Gastrocnemius medialis (tissue), 4 donors: ENCODE measurements around the gene ZPLD1. TPM values are rescaled to one million over a fixed set of nuclear protein-coding genes. Genes with fewer than 3 reads are reported as not detected.

Source experiments
- ATAC-seq, 2 donors: fragments of 150-250 bp; one replicate each; pipeline ENCODE4 v1.9.1; 2016
- DNase-seq, 2 donors: peaks; one replicate each; pipeline ENCODE4 v3.0.0-alpha.2; 2019
- H3K27ac ChIP-seq, 4 donors: fragments of 200-600 bp; sonication (generic); 1 replicate in 1 of 4; 2 replicates in 3 of 4; pipeline ENCODE4 v1.5.1; 2016 to 2018; ENCODE audit warnings: mild to moderate bottlenecking in 2 of 4, moderate library complexity in 1 of 4
- H3K27me3 ChIP-seq, 3 donors: fragments of 200-600 bp; sonication (generic) in 2 of 3; 1 replicate in 1 of 3; 2 replicates in 2 of 3; pipeline versions ENCODE4 v1.5.1 to v1.6.0; 2016 to 2019; ENCODE audit warnings: mild to moderate bottlenecking in 1 of 3, moderate library complexity in 1 of 3
- H3K36me3 ChIP-seq, 2 donors: fragments of 200-600 bp; sonication (generic) in 1 of 2; one replicate each; pipeline ENCODE4 v1.5.1; 2017 to 2018
- H3K4me1 ChIP-seq, 2 donors: fragments of 200-600 bp; sonication (generic) in 1 of 2; one replicate each; pipeline ENCODE4 v1.5.1; 2016 to 2017; ENCODE audit warnings: mild to moderate bottlenecking in 2 of 2
- H3K4me3 ChIP-seq, 4 donors: fragments of 200-600 bp; sonication (generic) in 3 of 4; 1 replicate in 1 of 4; 2 replicates in 3 of 4; pipeline ENCODE4 v1.5.1; 2016 to 2019; ENCODE audit warnings: mild to moderate bottlenecking in 2 of 4
- H3K9me3 ChIP-seq, 3 donors: fragments of 200-600 bp; sonication (generic) in 2 of 3; 1 replicate in 1 of 3; 2 replicates in 2 of 3; pipeline ENCODE4 v1.5.1; 2016 to 2019
- CTCF ChIP-seq, 5 experiments: fragments of 450-650 bp in 3 of 5; fragments of 200-600 bp in 2 of 5; sonication (generic) in 2 of 5; IDR thresholded peaks in 4 of 5; conservative IDR thresholded peaks in 1 of 5; 1 replicate in 4 of 5; 2 replicates in 1 of 5; pipeline ENCODE4 v1.5.1; 2016 to 2019; ENCODE audit warnings: antibody characterized with exemption in 5 of 5, mild to moderate bottlenecking in 3 of 5, moderate library complexity in 3 of 5
- POLR2A ChIP-seq, 2 donors: fragments of 450-650 bp; IDR thresholded peaks; one replicate each; pipeline ENCODE4 v1.6.1; 2017; ENCODE audit warnings: antibody characterized with exemption in 2 of 2, mild to moderate bottlenecking in 2 of 2, moderate library complexity in 2 of 2
- in situ Hi-C, 4 donors: fragments of 200-750 bp; cut with MboI; loops; one replicate each; pipeline versions ENCODE4 v1.15.0 to v1.8.0; 2017; ENCODE audit warnings: low sequenced_read_pairs in 4 of 4
- intact Hi-C: fragments of 100-400 bp; cut with DNase I; formaldehyde crosslinking; loops from one replicate; pipeline ENCODE4 v1.15.1; 2023; ENCODE audit warnings: low total_unique reads
- total RNA-seq, 4 donors: library from RNA; depleted of rRNA; stranded (reverse); fragments of >200 nt; gene quantifications; one replicate each; pipeline versions ENCODE4 v1.1.0 to v1.2.3, GENCODE V29; 2016

ZPLD1 gene
- total RNA-seq, 4 donors from 2014 or later, result 0.07 to 0.09 TPM; not detected in 2

GRCh38 chr3:102415553-102415952 is 19.3 kb upstream of the ZPLD1 start:
- Histone ChIP-seq H3K27me3 (no peaks in the 10 kb centered on the region), H3K4me3 (no peak overlapping the region), H3K36me3 (no peaks in the 10 kb centered on the region), H3K4me1 (no peaks in the 10 kb centered on the region), H3K27ac (no peak overlapping the region), H3K9me3 (no peaks in the 10 kb centered on the region)
- TF ChIP-seq CTCF (IDR thresholded peaks at IDR 0.05 in 4 of 5, conservative IDR thresholded peaks at IDR 0.05 in 1 of 5) (no peak), POLR2A (IDR thresholded peaks at IDR 0.05) (no peak)
- DNase-seq (no peak), ATAC-seq (no peak)
- intact Hi-C loops, result no loop called here
- in situ Hi-C loops, result no loop called here

GRCh38 chr3:102419786-102420185 is 15.0 kb upstream of the ZPLD1 start:
- no peak for DNase-seq
- TF ChIP-seq CTCF (IDR thresholded peaks at IDR 0.05 in 4 of 5, conservative IDR thresholded peaks at IDR 0.05 in 1 of 5) (no peak), POLR2A (IDR thresholded peaks at IDR 0.05) (no peak)
- in situ Hi-C loops, result no loop called here

GRCh38 chr3:102441832-102442231 is 7.0 kb downstream of the ZPLD1 start:
- in situ Hi-C loops, result no loop called here
- no peak for DNase-seq
- Histone ChIP-seq H3K36me3 (no peaks in the 10 kb centered on the region), H3K4me1 (no peaks in the 10 kb centered on the region), H3K9me3 (no peaks in the 10 kb centered on the region), H3K27ac (no peak overlapping the region), H3K27me3 (no peaks in the 10 kb centered on the region), H3K4me3 (no peak overlapping the region)
- intact Hi-C loops, result no loop called here
- ATAC-seq, result no peak
- TF ChIP-seq CTCF (IDR thresholded peaks at IDR 0.05 in 4 of 5, conservative IDR thresholded peaks at IDR 0.05 in 1 of 5), result no peak
- TF ChIP-seq POLR2A (IDR thresholded peaks at IDR 0.05), result no peak

More at GRCh38 chr3:102419786-102420185, 15.0 kb upstream of the ZPLD1 start:
- Histone ChIP-seq H3K27me3 (no peaks in the 10 kb centered on the region), H3K27ac (no peak overlapping the region), H3K36me3 (no peaks in the 10 kb centered on the region), H3K4me1 (no peaks in the 10 kb centered on the region), H3K4me3 (no peak overlapping the region), H3K9me3 (no peaks in the 10 kb centered on the region)
- intact Hi-C loops, result no loop called here
- no peak for ATAC-seq

GRCh38 chr3:102443021-102443420 is 8.2 kb downstream of the ZPLD1 start:
- intact Hi-C loops, result no loop called here
- DNase-seq, result no peak

More at GRCh38 chr3:102443021-102443420, 8.2 kb downstream of the ZPLD1 start:
- H3K36me3 ChIP-seq, result no peaks in the 10 kb centered on the region
- no peaks in the 10 kb centered on the region for H3K9me3 ChIP-seq
- in situ Hi-C loops, result no loop called here
- H3K27ac ChIP-seq, result no peak overlapping the region
- no peak for ATAC-seq
- H3K4me1 ChIP-seq, result no peaks in the 10 kb centered on the region
- H3K4me3 ChIP-seq, result no peak overlapping the region
- no peaks in the 10 kb centered on the region for H3K27me3 ChIP-seq
- TF ChIP-seq CTCF (IDR thresholded peaks at IDR 0.05 in 4 of 5, conservative IDR thresholded peaks at IDR 0.05 in 1 of 5), result no peak
- no peak for TF ChIP-seq POLR2A (IDR thresholded peaks at IDR 0.05)
